Mammary microvascular endothelial cell (primary cell): ENCODE data around the gene TSGA10. TPM values are rescaled to one million over a fixed set of nuclear protein-coding genes. Genes with fewer than 3 reads are reported as not detected.

Source experiments
- total RNA-seq: library from RNA; depleted of rRNA; stranded (reverse); fragments of >200 nt; gene quantifications from 2 replicates; pipeline ENCODE4 v1.2.3, GENCODE V29; 2015

TSGA10 gene, protein sequence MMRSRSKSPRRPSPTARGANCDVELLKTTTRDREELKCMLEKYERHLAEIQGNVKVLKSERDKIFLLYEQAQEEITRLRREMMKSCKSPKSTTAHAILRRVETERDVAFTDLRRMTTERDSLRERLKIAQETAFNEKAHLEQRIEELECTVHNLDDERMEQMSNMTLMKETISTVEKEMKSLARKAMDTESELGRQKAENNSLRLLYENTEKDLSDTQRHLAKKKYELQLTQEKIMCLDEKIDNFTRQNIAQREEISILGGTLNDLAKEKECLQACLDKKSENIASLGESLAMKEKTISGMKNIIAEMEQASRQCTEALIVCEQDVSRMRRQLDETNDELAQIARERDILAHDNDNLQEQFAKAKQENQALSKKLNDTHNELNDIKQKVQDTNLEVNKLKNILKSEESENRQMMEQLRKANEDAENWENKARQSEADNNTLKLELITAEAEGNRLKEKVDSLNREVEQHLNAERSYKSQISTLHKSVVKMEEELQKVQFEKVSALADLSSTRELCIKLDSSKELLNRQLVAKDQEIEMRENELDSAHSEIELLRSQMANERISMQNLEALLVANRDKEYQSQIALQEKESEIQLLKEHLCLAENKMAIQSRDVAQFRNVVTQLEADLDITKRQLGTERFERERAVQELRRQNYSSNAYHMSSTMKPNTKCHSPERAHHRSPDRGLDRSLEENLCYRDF
- 0.93 and 1.6 TPM in 2 replicates for total RNA-seq

GRCh38 chr2:99154643-99155536 lies at the start of gene TSGA10, which contains the start of gene LIPT1:
TSGA10 (minus strand) TSS chr2:99154942; CDS start chr2:99109439, 45,503 bp downstream.
LIPT1 (plus strand) TSS chr2:99154967; CDS start chr2:99161958, 6,991 bp downstream.

GRCh38 chr2:99180755-99181623 lies 26.2 kb upstream of the TSGA10 start, which contains the start of the genes MITD1 and MRPL30:
MITD1 (minus strand) TSS chr2:99181058; CDS start chr2:99180981, 77 bp downstream.
MRPL30 (plus strand) TSS chr2:99181184; CDS start chr2:99186204, 5,020 bp downstream.

GRCh38 chr2:99141110-99142108 lies 13.3 kb downstream of the TSGA10 start, which contains the start of gene C2orf15:
C2orf15 (plus strand) TSS chr2:99141707; CDS start chr2:99150559, 8,852 bp downstream.

Other genes with a start within 250 kb of the TSGA10 start
- gene CRACDL, start 218.7 kb downstream of the TSGA10 start, total RNA-seq = 12.0 and 13.3 TPM in 2 replicates
- not detected in 2 replicates for gene C2orf15, start 13.2 kb downstream of the TSGA10 start, total RNA-seq
- gene LIPT1, start within 50 bp of the TSGA10 start, total RNA-seq = 4.7 and 8.5 TPM in 2 replicates
- gene MITD1, start 26.1 kb upstream of the TSGA10 start, total RNA-seq = 37.5 and 40.0 TPM in 2 replicates
- 28.8 and 31.7 TPM in 2 replicates for gene MRPL30, start 26.2 kb upstream of the TSGA10 start, total RNA-seq
- gene LYG2, start 100.7 kb upstream of the TSGA10 start, total RNA-seq = not detected in 2 replicates
- not detected in 2 replicates for gene LYG1, start 146.3 kb upstream of the TSGA10 start, total RNA-seq
- 76.9 and 93.3 TPM in 2 replicates for gene TXNDC9, start 181.4 kb upstream of the TSGA10 start, total RNA-seq
- gene EIF5B, start 182.4 kb upstream of the TSGA10 start, total RNA-seq = 19.1 and 19.3 TPM in 2 replicates